CD4-positive, alpha-beta T cell (primary cell): ENCODE results near the gene TMEM183A. TPM values are rescaled to one million over a fixed set of nuclear protein-coding genes. Genes with fewer than 3 reads are reported as not detected.

Experiments used
- ATAC-seq: fragments of 200-7000 bp; cut with Tn5 transposase; one replicate; pipeline ENCODE4 v1.10.0; 2022; ENCODE audit warnings: mild to moderate bottlenecking; ENCODE audit not compliant: poor library complexity
- CTCF ChIA-PET: fragments of 350-600 bp; sonication (Branson Sonifier 250); formaldehyde crosslinking; loops from one replicate; lab custom pipeline; 2021; ENCODE audit warnings: antibody characterized with exemption, inconsistent platforms; lab: Charles Lee
- POLR2A ChIA-PET: fragments of 350-600 bp; sonication (Branson Sonifier 250); formaldehyde crosslinking; loops from one replicate; lab custom pipeline; 2021; ENCODE audit warnings: antibody characterized with exemption, inconsistent platforms; lab: Charles Lee
- DNase-seq, 14 experiments: peaks; one replicate each; pipeline ENCODE4 v3.0.0-alpha.2; 2013 to 2020; ENCODE audit warnings: mixed read lengths in 2 of 14
- H3K27ac ChIP-seq, 2 donors: one replicate each; pipeline versions ENCODE4 v1.5.1 to v1.7.0; 2013; ENCODE audit warnings: low read length in 2 of 2, low read depth in 1 of 2, mild to moderate bottlenecking in 1 of 2
- H3K27me3 ChIP-seq, 2 experiments: 1 replicate in 1 of 2; 2 replicates in 1 of 2; pipeline versions ENCODE4 v1.6.1 to v1.7.0; 2013; ENCODE audit warnings: low read length in 2 of 2, control low read depth in 1 of 2, mild to moderate bottlenecking in 1 of 2, moderate library complexity in 1 of 2; ENCODE audit not compliant: insufficient read depth in 2 of 2, control insufficient read depth in 1 of 2
- H3K36me3 ChIP-seq: one replicate; pipeline ENCODE4 v1.6.1; 2013; ENCODE audit warnings: low read length, control low read depth; ENCODE audit not compliant: insufficient read depth
- H3K4me1 ChIP-seq: one replicate; pipeline ENCODE4 v1.6.1; 2013; ENCODE audit warnings: low read length, control low read depth; ENCODE audit not compliant: insufficient read depth
- H3K4me3 ChIP-seq: one replicate; pipeline ENCODE4 v1.5.1; 2013; ENCODE audit warnings: mild to moderate bottlenecking, low read length, moderate library complexity
- H3K9me3 ChIP-seq, 2 experiments: 1 replicate in 1 of 2; 2 replicates in 1 of 2; pipeline versions ENCODE4 v1.6.1 to v1.7.0; 2013; ENCODE audit warnings: low read length in 2 of 2, mild to moderate bottlenecking in 2 of 2, control low read depth in 1 of 2, moderate library complexity in 1 of 2; ENCODE audit not compliant: control insufficient read depth in 1 of 2, insufficient read depth in 1 of 2
- H3K27ac Mint-ChIP-seq: one replicate; pipeline ENCODE4 v1.8.0; 2020; ENCODE audit warnings: mixed read lengths
- H3K27me3 Mint-ChIP-seq: one replicate; pipeline ENCODE4 v1.8.0; 2021; ENCODE audit warnings: mixed read lengths
- H3K36me3 Mint-ChIP-seq: one replicate; pipeline ENCODE4 v1.8.0; 2021; ENCODE audit warnings: low read depth, mixed read lengths
- H3K4me1 Mint-ChIP-seq: one replicate; pipeline ENCODE4 v1.8.0; 2021; ENCODE audit warnings: low read depth, mixed read lengths
- H3K4me3 Mint-ChIP-seq: one replicate; pipeline ENCODE4 v1.8.0; 2020; ENCODE audit warnings: mild to moderate bottlenecking, mixed read lengths
- H3K9me3 Mint-ChIP-seq: one replicate; pipeline ENCODE4 v1.8.0; 2020; ENCODE audit warnings: mixed read lengths
- intact Hi-C, 2 experiments: fragments of 100-400 bp; cut with DNase I in 1 of 2; cut with micrococcal nuclease in 1 of 2; formaldehyde crosslinking; loops; one replicate each; pipeline versions ENCODE4 v1.15.1 to v1.9.0; 2023 to 2025; cut with DNase I, micrococcal nuclease
- total RNA-seq, 174 experiments: library from RNA in 2 of 174; stranded (reverse) in 2 of 174; gene quantifications; one replicate each; pipeline ENCODE4 v1.2.3 and lab custom pipeline; 2021 to 2026
- TF ChIP-seq, protein P1 (sequence below): fragments of 200-600 bp; IDR thresholded peaks from one replicate; pipeline ENCODE4 v1.8.0; 2022; ENCODE audit warnings: antibody characterized with exemption, mild to moderate bottlenecking

Gene TMEM183A
- total RNA-seq, 2 experiments from 2014 or later, result 187 to 194 TPM

DNA sequence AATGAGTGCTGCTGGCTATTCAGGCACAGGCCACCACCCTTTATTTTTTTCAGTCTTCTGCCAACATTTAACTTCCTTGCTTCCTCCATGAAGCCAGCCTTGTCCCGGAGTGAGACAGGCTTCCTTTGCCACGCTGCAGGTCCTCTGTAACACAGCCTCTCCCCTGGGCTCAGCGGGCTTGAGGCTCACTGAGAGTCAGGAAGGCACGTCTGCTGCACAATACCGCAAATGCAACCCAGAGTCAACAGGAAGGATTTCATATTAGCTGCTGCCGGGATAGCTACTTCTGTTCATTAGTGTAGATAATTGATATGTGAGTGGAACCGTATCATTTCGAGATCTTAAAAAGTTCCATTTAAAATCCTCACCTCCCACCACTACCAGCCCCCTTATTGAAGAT, 56.1 kb downstream of the TMEM183A start:
- no peak overlapping the region for H3K27ac ChIP-seq
- H3K4me1 ChIP-seq, result no peaks in the 10 kb centered on the region
- no peaks in the 10 kb centered on the region for H3K9me3 Mint-ChIP-seq
- no peaks in the 10 kb centered on the region for H3K9me3 ChIP-seq
- CTCF ChIA-PET, result no interaction called here
- H3K27me3 Mint-ChIP-seq, result no peaks in the 10 kb centered on the region
- intact Hi-C loops, result loop anchor here in 1 of 2 experiments (10.0 kb wide), 1 partner anchor 372 kb away; no protein-coding TSS in a partner anchor
- no peak for DNase-seq
- no peaks in the 10 kb centered on the region for H3K27me3 ChIP-seq
- no peak overlapping the region for H3K27ac Mint-ChIP-seq
- TF ChIP-seq, protein P1, sequence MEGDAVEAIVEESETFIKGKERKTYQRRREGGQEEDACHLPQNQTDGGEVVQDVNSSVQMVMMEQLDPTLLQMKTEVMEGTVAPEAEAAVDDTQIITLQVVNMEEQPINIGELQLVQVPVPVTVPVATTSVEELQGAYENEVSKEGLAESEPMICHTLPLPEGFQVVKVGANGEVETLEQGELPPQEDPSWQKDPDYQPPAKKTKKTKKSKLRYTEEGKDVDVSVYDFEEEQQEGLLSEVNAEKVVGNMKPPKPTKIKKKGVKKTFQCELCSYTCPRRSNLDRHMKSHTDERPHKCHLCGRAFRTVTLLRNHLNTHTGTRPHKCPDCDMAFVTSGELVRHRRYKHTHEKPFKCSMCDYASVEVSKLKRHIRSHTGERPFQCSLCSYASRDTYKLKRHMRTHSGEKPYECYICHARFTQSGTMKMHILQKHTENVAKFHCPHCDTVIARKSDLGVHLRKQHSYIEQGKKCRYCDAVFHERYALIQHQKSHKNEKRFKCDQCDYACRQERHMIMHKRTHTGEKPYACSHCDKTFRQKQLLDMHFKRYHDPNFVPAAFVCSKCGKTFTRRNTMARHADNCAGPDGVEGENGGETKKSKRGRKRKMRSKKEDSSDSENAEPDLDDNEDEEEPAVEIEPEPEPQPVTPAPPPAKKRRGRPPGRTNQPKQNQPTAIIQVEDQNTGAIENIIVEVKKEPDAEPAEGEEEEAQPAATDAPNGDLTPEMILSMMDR, result no peak
- ATAC-seq, result no peak
- H3K36me3 ChIP-seq, result no peaks in the 10 kb centered on the region
- no peak overlapping the region for H3K4me3 ChIP-seq
- H3K36me3 Mint-ChIP-seq, result no peaks in the 10 kb centered on the region
- no peaks in the 10 kb centered on the region for H3K4me1 Mint-ChIP-seq
- H3K4me3 Mint-ChIP-seq, result no peak overlapping the region
- POLR2A ChIA-PET, result no interaction called here

DNA sequence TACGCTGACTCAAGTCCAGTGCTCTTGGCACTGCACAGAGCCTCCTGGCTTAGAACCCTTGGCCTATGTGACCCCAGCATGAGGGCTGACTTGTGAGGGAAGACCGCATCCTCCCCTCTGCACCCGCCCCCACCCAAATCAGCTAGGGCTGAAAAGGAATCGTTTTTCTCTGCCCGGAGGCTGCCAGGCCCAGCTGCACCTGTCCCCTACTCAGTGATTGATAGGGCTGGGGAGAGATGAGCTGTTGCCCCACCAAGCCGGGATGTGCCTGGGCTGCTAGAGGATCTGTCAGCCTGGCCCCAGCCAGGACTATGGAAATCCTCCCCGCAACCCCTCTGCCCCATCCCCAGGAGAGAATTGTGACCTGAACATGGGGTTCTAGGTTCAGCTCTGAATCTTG, 58.0 kb downstream of the TMEM183A start:
- H3K4me3 Mint-ChIP-seq, result no peak overlapping the region
- Histone ChIP-seq H3K4me1 (no peaks in the 10 kb centered on the region), H3K27ac (no peak overlapping the region), H3K27me3 (no peaks in the 10 kb centered on the region), H3K9me3 (no peaks in the 10 kb centered on the region), H3K36me3 (no peaks in the 10 kb centered on the region), H3K4me3 (no peak overlapping the region)
- ATAC-seq, result no peak
- H3K9me3 Mint-ChIP-seq, result no peaks in the 10 kb centered on the region
- no peak overlapping the region for H3K27ac Mint-ChIP-seq
- H3K27me3 Mint-ChIP-seq, result no peaks in the 10 kb centered on the region
- no peaks in the 10 kb centered on the region for H3K4me1 Mint-ChIP-seq
- ChIA-PET POLR2A (no interaction called here), CTCF (interaction anchor here (0.6 kb wide), 2 partner anchors 15 to 927 kb away, joined by 3 to 5 read pairs; no protein-coding TSS in a partner anchor)
- no peak for DNase-seq
- TF ChIP-seq, protein P1, result no peak
- intact Hi-C loops, result loop anchor here in 1 of 2 experiments (10.0 kb wide), 1 partner anchor 370 kb away; no protein-coding TSS in a partner anchor
- H3K36me3 Mint-ChIP-seq, result no peaks in the 10 kb centered on the region

DNA sequence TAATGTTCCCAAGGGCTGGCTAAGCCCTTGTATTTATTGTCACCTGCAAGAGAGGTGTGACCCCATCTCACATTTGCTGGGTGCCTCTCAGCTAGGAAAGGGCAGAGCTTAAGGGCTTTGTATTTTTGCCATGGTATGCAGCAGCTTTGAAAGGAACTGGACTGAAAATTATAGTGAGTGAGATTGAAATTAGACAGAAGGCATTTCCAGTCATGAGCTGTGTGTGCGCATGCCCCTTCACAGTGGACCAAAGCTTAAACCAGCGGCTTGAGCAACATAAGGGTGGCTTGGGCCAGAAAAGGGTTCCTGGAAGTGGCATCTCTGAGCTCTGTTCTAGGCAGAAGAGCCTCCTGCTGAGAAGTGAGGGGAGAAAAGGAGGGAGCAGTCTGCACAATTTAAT, 58.8 kb downstream of the TMEM183A start:
- DNase-seq (no peak), ATAC-seq (no peak)
- H3K27me3 ChIP-seq, result no peaks in the 10 kb centered on the region
- H3K4me3 ChIP-seq, result no peak overlapping the region
- TF ChIP-seq, protein P1, result no peak
- H3K4me1 ChIP-seq, result no peaks in the 10 kb centered on the region
- no peak overlapping the region for H3K27ac ChIP-seq
- intact Hi-C loops, result loop anchor here in 1 of 2 experiments (10.0 kb wide), 1 partner anchor 369 kb away; no protein-coding TSS in a partner anchor
- no peaks in the 10 kb centered on the region for H3K27me3 Mint-ChIP-seq
- no peaks in the 10 kb centered on the region for H3K9me3 ChIP-seq
- ChIA-PET POLR2A (no interaction called here), CTCF (no interaction called here)
- H3K27ac Mint-ChIP-seq, result no peak overlapping the region
- no peaks in the 10 kb centered on the region for H3K36me3 ChIP-seq
- H3K9me3 Mint-ChIP-seq, result no peaks in the 10 kb centered on the region
- no peaks in the 10 kb centered on the region for H3K36me3 Mint-ChIP-seq
- no peak overlapping the region for H3K4me3 Mint-ChIP-seq
- no peaks in the 10 kb centered on the region for H3K4me1 Mint-ChIP-seq
